Stimulated activated CD8-positive, alpha-beta memory T cell treated with anti-CD3 and anti-CD28 coated beads, Interleukin-12 subunit alpha, Interleukin-12 subunit beta, amount 100 ng/mL, for 4 hours (primary cell): ENCODE data around the gene ATP10A.
"Not testable (repeated sequence)": the region's sequence is repeated elsewhere in the genome, so short reads cannot be mapped to it uniquely, and the experiment has no call there.

ENCODE experiments used
- DNase-seq: peaks from one replicate; pipeline ENCODE4 v3.0.0-alpha.2; 2020; ENCODE audit warnings: low read depth

The ATP10A gene

DNA sequence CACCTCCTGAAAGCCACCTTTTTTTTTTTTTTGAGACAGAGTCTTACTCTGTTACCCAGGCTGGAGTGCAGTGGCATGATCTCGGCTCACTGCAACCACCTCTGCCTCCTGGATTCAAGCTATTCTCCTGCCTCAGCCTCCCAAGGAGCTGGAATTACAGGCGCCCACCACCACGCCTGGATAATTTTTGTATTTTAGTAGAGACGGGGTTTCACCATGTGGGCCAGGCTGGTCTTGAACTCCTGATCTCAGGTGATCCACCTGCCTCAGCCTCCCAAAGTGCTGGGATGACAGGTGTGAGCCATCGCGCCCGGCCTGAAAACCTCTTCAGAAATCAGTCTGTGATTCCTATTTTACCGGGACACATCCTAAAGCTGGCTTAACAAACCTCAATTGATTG, 91.4 kb downstream of the ATP10A start:
- DNase-seq = not testable (repeated sequence)

DNA sequence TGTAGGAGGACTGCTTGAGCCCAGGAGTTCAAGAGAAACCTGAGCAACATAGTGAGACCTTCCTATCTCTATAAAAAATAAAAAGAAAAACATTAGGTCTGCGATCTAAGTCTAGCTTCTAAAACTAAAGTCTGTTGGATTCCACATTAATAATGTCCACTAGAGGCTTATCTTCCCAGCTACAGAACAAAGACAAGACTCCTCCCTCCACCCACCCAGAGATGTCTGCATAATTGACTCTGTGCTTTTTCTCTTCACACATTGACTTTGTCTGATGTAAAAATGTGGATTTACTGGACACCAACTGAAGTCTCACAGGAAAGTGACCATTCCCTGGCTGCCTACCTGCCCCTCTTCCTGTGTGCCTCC, 91.8 kb downstream of the ATP10A start:
- no peak for DNase-seq

DNA sequence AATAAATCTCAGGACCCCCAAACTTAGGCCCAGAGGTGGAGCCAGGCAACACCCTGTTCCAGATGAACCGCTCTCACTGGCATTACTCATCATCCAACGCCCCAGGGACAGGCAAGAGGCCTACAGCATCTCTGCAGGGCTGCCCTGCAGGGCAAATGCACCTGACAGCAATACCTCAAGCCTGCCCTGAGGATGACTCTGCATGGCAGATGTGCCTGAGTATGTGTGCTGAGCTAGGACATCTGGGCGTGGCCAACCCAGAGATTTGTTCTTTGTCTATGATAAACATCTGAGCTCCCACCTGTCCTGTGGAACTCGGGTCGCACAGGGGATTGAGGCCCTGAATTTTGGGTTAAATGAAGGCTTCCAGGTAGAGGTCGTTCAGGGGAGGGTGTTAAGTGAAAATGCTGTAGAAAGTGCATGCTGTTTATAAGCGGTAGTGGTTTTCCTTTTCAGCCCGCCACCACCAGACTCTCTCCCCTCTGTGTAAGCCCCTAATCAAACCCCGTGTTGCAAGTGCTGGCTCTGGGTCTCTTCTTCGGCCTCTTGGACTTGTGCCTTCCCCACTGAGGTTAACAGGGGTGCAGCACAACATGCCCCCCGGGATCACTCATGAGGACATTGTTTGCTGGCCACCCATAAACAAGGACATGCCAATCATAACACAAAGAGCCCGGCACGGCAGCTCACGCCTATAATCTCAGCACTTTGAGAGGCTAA, 92.3 kb downstream of the ATP10A start:
- DNase-seq = no peak

DNA sequence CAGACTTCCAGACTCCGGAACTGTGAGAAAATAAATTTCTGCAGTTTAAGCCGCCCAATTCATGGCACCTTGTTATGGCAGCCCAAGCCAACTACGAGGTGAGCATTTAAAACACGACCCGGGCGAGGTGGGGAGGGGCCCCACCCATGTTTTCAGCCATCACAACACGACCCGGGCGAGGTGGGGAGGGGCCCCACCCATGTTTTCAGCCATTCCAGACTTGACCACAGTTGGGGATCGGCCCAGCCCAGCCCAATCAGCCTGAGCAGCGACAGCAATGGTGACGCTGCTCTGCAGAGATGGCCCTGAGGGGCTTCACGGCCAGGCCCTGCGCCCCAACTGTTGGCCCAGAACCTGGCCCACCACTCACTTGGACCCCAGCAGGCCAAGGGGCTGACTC, 93.1 kb downstream of the ATP10A start:
- DNase-seq = no peak

DNA sequence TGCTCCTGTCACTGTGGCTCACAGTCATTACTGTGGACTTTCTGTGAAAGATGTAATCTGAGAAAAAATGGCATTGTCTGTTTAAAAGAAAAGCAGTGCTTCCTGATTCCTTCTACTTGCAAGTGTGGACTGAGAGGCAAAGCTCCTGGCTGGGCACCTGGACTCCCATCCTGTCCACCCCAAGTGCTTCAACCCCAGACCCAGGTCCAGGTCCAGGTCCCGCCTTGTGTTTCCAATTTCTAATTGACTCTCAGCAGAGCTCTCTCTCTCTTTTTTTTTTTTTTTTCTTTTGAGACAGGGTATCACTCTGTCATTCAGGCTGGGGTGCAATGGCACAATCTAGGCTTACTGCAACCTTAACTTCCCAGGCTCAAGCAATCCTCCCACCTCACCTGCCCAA, 94.9 kb downstream of the ATP10A start:
- DNase-seq = no peak

DNA sequence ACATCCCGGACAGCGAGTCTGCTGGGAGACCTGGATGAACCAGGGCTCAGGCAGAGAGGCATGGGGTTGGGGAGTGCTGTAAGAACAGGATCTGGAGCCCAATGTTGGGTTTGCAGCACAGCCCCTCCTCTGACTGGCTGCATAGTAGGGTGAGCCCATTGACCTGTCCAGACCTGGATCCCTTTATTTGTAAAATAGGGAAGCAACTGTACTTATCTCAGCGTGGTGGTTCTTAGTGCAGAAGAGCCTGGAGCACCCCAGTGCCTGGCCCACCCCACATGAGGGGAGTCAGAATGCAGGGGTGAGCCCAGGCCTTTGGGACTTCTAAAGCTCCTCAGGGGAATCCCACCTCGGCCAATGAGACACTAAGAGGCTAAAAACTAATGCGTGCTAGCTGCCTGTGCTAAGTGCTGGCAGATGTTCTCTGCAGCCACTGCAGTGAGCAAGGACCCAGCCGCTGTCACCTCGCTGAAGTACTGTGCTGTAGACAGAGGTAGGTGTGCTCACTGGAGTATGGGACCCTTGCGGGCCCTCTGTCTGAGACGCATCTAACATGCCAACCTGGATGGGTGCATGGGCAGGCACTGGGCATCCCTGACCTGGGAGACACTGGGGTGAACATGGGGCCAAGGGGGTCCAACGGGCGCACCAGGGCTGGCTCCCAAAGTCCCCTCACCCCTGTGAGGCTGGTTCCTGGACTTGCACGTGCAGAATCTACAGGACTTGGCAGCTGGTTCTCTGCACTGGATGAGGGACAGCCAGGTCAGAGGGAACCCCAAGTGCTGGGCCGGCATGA, 95.6 kb downstream of the ATP10A start:
- DNase-seq = no peak

DNA sequence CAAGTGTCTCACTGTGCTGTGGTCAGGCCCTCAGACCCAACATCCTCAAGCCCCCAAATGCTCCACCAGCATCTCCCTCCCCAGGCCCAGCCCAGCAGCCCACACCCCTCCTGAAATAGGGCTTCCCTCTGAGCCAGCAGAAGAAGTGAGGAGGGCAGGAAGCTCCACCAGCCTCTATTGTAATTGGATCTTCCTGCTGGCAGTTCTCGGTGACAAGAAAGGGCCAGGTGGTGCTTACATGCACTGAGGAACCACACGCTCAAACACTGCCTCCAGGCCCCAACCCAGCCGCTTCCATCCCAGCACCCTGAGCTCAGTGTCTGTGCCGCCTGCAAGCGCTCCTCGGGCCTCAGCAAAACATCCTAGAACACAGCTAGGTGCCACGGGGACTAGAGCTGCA, 96.7 kb downstream of the ATP10A start:
- DNase-seq = no peak

DNA sequence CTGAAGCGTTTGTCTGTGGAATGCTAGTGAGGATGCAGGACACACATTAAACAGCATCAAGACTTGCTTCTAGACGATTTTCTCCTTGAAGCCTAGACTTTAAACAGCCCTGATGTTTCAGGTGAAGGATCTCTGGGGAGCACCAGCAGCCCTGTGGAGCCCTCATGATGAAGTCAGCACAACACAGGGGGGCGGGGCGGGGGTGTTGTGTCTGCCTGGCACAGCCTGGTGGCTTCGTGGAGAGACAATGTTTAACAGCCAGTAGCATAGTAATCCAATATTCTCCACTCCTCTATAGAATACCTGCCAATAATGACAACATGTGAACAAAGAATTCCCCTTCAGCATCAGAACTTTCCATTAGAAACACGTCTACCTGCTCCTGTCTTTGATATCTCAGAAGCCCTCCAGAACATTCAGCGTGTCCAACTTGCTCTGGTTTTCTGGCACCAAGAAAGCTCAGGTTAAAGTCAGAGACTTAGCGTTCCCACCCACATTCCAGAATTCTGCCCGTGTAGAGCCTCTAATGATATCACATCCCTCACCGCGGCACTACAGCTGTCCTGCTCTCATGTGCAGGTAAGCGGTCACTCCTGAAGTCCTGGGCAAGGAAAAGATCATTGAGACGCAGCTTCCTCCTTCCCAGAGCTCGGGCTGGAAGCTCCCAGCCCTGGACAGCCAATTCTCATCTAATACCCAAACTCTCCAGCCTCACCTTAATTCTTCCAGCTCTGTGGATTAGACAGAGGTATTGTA, 98.0 kb downstream of the ATP10A start:
- no peak for DNase-seq

DNA sequence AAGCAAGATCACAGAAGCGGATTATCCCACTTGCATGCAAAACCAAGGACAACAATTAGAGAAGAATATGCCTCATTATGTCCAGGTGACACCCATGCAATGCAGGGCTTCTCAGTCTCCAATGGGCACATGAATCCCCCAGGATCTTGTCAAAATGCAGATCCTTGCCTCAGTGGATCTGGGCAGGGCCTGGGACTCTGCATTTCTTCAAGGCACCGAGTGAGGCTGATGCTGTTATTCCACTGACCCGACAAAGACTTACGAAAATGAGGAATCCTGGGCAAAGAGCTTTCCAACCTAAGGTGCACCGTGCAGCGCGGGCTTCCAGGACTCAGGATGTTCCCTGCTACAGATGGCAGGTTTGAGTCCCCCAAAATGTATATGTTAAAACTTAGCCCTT, 99.2 kb downstream of the ATP10A start:
- DNase-seq = no peak

DNA sequence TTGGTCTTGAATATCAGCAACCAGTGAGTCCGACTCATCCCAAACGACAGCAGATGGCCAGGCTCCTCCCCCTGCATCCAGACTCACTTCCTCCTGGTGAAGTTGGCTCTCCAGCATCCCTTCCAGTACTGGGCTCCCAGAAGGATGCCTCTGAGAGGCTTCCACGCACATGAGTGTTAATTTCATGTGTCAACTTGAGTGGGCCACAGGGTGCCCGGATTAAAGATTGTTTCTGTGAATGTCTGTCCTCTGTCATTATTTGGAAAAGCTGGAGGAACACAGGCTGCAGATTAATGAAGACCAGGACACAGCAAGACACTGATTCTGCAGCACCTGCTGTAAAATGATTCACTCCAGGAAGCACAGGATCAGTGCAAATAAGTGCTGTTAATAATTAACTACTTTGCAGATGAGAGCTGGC, 99.8 kb downstream of the ATP10A start:
- DNase-seq = no peak

DNA sequence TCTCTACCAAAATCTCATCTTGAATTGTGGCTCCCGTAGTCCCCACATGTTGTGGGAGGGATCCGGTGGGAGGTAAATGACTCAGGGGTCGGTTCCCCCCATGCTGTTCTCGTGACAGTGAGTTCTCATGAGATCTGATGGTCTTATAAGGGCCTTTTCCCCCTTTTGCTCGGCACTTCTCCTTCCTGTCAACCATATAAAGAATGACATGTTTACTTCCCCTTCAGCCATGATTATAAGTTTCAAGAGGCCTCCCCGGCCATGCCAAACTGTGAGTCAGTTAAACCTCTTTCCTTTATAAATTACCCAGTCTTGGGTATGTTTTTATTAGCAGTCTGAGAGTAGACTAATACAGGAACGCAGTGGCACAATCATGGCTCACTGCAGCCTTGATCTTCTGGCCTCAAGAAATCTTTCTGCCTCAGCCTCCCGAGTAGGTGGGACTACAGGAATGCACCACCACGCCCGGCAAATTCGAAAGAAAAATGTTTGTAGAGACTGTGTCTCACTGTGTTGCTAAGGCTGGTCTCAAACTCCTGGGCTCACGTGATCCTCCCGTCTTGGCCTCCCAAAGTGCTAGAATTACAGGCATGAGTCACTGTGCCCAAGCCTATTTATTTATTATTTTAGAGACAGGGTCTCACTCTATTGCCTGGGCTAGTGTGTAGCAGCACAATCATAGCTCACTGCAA, 101.0 kb downstream of the ATP10A start:
- DNase-seq = no peak

DNA sequence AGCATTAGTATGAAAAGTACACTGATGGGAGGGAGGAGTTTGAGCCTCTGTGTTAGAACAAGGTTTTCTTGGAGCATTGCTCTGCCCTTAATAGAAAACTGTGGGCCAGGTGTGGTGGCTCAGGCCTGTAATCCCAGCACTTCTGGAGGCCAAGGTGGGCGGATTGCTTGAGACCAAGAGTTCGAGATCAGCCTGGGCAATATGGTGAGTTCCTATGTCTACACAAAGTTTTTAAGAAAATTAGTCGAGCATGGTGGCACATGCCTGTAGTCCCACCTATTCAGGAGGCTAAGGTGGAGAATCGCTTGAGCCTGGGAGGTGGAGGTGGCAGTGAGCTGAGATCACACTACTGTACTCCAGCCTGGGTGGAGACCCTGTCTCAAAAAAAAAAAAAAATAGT, 103.7 kb downstream of the ATP10A start:
- DNase-seq = no peak

DNA sequence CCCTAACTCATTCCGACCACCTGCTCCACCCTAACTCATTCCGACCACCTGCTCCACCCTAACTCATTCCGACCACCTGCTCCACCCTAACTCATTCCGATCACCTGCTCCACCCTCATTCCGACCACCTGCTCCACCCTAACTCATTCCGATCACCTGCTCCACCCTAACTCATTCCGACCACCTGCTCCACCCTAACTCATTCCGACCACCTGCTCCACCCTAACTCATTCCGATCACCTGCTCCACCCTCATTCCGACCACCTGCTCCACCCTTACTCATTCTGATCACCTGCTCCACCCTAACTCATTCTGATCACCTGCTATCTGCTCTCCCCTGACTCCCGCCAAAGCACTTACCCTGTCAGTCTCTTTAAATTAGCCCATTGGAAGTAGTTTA, 104.5 kb downstream of the ATP10A start:
- DNase-seq = not testable (repeated sequence)

DNA sequence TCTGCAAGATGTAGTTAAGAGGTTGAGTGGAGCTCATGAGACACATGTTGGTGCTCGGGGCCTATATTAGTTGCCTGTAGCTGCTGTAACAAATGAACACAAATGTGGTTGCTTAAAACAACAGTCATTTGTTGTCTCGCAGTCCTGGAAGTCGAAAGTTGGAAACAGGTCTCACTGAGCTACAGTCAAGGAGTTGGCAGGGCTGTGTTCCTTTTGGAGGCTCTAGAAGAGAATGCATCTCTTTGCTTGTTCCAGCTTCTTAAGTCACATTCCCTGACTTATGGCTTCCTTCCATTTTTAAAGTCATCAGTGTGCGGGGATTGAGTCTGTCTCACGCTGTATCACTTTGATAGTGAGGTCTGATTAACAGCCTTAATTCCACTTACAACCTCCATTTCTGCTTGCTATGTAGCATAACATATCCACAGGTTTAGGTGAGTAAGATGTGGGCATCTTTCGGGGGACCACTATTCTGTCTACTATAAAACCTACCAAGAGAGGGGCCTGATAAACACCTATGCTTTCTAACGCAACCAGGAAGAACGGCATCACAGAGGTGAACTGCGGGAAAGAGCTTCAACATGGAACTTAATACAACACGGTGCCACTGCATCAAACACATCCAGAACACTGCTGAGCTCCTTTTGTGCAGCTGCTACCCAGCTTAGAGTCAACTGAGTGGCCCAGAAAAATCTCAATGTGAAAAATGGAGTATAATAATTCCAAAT, 119.4 kb downstream of the ATP10A start:
- no peak for DNase-seq

DNA sequence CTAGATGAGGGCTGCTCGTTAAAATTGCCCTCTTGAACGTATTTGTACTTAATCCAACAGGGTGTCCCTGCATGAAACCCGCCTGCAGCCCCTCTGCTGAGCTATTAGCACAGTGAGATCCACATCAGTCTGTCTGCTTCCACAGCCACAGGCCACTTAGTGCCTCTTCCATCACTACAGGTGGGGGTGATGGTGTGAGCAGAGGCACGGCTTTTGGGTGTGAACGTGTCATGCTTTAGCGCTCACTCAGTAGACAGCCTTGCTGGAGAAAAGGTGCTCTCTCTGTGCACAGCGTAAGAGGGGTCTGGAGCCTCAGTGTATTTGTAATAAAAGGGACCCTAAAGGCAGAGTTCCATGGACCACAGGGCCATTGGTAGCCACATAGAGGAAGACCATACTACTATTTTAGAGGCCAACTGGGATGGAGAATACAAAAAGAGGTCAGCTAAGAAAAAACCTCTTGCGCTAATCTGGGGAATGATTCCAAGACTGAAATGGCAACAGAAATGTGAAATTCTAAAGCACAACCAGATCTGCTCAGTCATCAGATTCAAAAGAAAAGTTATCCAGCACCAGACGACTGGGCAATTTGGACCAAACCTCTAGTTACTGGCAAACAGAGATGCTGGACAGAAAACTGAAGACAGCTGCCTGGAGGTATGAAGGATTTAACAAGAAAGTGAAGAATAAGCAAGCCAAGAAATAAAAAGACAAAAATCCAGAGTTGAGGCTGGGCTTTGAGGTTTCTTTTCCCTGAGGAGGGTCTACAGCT, 120.2 kb downstream of the ATP10A start:
- DNase-seq = no peak

DNA sequence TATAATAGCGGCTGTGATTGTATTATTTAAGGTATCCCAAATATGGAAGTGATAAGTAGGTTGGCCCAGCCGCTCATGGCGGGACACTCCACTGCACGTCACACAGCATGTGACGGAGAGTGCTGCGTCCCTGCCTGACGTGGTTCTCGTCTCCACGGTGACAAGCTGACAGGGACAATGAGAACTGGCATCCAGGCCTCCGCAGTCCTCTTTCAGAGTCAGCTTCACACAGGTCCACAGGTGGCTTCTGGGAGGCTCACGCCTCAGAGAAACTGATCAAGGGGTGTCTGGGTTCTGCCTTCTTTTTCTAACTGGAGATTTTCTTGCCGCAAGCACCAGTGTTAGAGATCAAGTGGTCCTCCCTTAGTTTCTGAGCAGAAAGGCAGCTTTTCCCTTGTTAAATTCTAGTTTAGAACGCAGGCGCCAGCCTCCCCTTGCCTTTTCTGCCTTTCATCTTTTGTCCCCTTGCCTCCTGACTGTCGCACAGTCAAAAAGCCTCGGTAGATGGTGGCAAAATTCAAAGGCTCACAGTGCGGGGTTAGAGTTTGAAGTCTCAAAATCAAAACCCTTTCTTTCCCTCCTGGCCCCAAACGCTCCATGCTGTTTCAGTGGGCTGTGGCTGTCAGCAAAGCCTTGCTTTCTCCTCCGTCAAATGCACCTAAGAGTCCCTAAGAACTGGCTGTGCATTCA, 120.9 kb downstream of the ATP10A start:
- DNase-seq = no peak

DNA sequence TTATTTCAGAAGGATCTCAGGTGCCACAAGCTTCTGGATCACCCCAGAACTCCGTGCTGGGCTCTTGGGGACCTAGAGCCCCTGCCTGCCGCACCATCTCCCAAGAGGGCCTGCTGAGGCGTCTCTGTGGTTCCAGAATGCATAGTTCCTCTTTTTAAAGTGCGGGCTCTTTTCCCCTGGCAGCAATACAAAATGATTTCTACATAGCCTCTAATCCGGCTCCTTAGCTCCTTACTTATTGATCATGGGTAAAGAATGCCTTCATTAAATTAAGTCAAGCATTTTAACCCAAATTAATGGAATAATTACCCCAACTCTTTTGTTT, 121.9 kb downstream of the ATP10A start:
- no peak for DNase-seq

DNA sequence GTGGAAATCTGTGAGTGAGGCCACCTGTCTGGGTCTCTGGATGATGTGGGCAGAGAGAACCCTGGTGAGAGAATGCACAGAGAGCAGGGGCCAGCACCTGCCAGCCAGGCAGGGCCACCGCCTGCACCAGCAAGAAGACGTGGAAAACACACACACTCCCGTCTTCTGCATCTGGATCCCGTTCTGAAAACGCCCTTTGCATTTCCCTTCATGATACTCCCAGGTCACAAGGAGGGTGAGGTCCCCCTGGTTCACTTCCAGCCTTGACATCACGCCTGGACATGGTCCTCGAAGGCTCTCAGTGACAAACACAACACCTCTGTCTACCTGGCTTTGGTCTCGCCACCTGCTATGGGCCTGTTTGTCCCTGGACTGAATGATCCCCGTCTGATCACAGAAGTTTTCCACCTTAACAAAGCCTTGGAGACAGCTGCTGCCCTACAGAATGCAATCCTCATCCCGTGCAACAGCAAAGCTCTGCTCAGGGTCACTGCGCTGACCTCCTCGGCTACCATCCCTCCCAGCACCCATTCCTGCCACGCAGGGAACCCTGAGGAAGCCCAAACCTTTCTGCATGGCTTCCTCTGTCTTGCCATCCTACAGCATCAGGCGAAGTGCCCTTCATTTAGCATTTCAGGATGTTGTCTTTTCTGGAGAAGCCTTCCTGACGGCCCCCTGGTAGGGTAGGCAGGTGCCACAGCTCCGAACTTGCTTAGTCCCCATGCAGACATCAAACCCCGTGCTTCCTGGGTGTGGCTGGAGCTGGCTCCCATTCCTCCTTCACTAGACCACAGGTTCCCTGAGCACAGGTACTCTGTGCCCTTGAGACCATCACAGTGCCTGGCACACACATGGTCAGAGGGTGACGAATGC, 122.5 kb downstream of the ATP10A start:
- DNase-seq = no peak

DNA sequence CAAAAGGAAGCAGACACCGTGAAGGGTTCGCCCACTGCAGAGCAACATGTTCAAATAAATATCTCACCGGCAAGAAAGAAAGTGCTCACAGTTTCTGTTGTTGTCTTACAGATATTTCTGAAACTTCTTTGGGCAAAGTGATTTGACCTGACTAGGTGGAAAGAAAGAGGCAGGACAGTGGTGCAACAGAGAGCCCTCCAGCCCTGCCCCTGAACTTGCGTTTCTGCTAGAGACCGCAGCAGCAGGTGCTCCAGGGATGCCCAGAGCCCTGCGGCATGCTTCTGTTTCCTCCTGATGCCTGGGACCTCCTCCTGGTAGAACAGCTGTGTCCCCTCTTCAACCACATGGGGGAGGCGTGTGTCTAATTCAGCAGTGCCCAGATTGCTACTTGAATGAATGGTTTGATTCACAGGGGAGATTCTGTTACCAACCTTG, 123.4 kb downstream of the ATP10A start:
- DNase-seq = no peak
